GM18861 (cell line): Measurements from ENCODE around the gene SYNGR3.

Experiments
- ATAC-seq: cut with Tn5 transposase; IDR thresholded peaks from one replicate; pipeline ENCODE4 v1.9.1; 2021; ENCODE audit not compliant: unreplicated experiment

The SYNGR3 gene

DNA sequence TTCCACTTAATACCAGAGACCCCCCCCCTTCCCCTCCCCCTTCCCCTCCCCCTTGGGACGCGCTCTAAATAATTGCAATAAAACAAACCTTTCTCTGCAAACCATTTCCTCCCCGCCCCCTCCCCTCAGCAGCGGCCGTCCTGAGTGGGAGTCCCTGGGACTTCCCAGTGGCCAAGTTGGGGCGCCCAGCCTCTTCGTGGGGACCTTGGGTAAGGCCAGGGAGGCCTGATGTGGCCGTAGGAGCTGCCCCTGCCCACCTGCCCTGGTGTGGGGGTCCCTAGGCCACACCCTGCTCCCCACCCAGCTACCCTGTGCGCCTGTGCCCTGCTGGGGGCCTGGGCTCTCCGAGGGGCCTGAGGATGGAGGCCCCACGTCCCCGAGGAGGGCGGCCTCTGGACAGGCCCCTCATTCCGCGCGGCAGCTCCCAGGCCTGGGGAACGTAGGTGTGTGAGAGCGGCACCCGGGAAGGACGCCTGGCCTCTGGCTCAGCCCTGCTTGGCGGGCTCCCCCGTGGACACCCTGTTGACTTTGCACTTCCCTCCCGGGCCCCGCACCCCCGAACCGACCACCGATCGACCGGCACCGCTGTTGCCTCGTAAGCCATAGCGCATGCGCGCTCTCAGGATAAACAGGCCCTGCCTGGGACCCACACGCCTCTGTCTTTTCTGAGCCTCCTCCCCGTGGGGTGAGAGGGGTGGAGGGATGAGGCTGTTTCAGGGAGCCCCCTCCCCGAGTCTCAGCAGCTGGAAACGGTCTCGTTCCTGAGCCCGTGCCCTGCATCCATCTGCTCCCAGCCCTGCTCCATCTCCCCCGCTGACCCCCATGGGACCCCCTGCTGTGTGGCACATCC lies 48.8 kb downstream of the SYNGR3 start:
- no peak for ATAC-seq

DNA sequence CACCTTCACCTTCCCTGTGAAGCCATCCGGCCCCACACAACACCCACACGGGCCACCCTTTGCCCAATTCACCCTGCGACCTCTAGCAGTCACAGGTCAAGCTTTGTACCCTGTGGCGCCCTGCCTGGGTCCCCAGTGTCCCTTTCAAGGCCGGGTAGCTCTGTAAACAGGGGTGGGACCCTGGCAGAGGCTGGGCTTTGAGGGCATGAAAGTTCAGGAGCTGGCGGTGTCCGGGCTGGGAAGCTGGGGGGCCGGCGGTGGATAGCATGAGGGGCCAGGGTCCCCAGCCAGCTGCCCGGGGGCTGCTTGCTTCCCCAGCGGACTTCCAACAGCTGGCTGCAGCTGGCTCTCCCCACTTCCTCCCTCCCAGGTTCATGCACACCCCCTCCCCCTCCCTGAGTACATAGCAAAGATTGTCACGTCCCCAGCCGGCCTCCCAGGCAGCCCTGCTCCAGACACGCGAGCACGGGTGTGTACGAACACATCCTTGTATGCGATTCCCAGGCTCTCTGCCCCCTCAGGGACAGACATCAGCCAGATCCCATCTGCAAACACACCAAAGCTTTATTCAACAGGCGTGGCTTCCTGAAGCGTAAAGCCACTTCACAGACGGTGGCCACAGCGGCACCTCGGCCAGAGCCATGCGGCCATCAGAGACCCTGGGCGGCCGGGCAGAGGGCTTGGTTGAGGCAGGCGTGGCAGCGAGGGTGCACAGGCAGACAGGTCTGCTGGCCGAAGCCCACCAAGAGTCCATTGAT lies 49.7 kb downstream of the SYNGR3 start:
- no peak for ATAC-seq

DNA sequence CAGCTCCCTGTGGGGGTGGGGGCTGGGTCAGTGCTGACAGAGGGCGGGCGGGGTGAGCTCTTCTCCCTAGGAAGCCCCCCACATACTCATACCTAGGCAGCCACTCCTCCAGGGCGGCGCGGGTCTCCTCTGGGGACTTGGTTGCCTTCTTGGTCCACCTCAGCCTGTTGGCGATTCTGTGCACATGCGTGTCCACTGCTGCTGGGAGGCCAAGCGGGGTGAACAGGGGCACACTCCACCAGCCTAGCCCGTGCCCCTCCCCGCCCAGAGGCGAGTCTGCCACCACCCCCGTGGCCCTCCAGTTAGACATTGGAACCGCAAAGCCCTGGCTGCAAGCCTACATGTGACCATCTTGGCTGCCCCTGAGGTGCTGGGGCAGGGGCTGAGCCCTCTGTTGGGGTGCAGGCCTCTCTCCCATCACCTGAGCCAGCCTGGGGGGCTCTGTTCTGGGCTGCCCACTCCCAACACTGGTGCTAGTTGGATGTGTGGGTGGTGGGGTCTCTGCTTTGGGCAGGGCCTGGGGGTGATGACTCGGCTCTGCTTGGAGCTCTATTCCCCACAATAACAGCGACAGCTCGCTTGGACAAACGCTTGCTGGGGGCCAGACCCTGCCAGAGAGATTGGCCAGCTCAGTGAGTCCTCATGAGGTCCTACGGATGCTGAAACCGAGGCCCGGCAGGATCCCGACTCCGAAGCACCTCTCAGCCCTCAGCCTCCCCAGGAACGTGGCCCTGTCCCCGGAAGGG lies 50.4 kb downstream of the SYNGR3 start:
- no peak for ATAC-seq

DNA sequence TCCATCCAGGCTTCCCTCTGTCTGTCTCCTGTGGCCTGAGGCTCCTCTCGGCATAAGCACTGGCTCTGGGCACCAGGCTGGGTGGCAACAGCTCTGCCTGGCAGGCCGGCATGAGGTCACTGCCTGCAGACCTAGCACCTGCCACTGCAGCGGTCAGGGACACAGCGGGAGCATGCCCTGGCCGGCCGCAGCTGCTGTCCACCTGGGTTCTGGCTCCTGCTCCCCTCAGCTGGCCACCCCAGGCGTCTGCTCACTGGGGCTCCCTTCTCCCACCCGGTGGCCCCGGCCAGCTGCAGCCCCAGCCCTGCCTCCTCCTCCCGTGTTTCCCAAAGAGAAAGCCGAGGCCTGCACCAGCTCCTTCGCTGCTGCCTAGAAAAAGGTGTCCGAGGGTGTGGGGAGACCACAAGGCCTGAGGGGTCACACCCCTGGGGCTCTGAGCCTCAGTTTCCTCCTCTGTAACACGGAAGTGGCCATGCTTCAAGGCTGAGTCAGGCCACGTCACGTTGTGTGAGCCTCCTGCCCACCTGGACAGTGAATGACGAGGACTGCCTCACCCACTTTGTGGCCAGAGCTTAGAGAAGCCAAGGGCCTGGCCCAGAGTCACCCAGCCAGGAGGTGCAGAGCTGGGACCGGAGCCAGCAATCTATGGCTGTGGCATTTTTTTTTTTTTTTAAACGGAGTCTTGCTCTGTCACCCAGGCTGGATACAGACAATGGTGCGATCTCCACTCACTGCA lies 51.2 kb downstream of the SYNGR3 start:
- ATAC-seq: no peak

DNA sequence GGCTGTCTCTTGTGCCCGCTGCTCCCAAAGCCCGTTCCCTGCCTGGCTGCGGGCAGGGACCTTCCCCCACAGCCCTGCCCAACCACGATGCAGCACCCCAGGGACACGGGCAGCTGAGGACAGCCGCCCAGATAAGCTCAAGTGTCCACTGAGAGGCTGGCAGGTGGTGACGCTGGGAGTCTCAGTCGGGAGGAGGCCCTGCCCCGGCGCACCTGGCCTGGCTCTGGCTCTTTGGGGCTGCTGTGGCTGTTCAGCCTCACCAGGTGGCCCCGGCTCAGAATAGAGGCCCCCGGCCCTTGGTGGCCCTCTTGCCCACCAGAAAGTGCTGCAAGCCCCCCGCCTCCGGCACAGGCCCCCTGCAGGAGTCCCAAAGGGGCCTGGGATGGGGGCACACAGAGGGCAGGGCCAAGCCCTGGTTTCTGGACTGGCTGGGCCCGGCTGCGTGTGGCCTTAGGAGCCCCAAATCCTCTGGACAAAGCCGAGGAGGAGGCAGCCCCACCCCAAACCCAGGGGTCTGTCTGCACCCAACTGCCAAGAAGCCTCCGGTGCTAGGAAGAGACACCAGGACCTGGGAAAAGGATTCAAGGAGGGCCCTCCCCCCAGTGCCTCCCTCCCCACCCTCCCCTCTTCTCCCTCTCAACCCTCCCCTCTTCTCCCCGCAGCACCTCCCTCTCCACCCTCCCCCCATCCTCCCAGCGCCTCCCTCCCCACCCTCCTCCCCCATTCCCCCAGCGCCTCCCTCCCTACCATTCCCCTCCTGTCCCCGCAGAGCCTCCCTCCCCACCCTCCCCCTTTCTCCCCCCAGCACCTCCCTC lies 52.6 kb downstream of the SYNGR3 start:
- ATAC-seq: no peak

DNA sequence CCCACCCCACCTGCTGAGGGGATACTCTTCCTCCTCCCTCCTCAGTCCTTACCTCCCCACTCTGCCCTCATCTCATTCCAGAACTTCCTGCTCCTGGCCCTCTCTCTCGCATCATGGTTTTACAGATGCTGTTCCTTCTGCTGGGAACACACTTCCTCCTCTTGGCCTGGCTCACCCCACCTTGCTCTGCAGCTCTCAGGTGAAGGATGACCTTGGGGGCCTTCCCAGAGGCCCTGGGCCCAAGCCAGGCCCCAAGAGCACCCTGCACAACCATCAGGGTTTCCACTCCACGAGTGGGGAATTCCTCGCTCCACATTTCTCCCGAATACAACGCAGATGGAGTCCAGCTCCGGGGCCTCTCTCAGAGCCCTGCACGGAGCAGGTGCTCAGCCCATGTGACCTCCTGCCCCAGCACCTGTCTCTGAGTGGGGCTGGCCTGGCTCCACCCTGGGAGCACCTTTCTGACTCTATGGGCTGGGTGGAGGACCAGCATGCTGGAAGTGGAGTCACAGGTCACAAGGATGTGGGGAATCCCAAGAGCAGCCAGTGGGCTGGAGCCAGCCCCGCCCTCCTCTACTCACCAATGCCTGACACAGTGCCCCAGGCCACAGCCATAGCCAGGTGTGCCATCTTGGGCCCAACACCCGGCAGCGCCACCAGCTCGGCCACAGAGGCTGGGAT lies 53.4 kb downstream of the SYNGR3 start:
- ATAC-seq: no peak
